ENCODE data around the gene NOTCH1.

GRCh38 chr9:136511144-136511669 lies 34.6 kb downstream of the NOTCH1 start:
- no peak for TF ChIP-seq CEBPB (IDR thresholded peaks at IDR 0.05)
- TF ChIP-seq MAFK (IDR thresholded peaks at IDR 0.05; ENCODE audit: partially characterized antibody), result no peak
- no peak for TF ChIP-seq CBX2 (IDR thresholded peaks at IDR 0.05; ENCODE audit: borderline replicate concordance, low read depth)
- no peak for TF ChIP-seq CTCF (IDR thresholded peaks at IDR 0.05)
- no peak for TF ChIP-seq KDM5A (IDR thresholded peaks at IDR 0.05)
